Stimulated activated CD4-positive, alpha-beta T cell treated with anti-CD3 and anti-CD28 coated beads, TNF-alpha, amount 100 ng/mL, for 24 hours (primary cell): ENCODE measurements around the gene CCDC73.
A peak's percentile ranks its signal among the peaks of the same experiment; 100 is the strongest.
"Not testable (repeated sequence)": the region's sequence is repeated elsewhere in the genome, so short reads cannot be mapped to it uniquely, and the experiment has no call there.

Source experiments
- DNase-seq, 3 experiments: peaks; one replicate each; pipeline ENCODE4 v3.0.0-alpha.2; 2020; ENCODE audit warnings: low read depth in 3 of 3

The CCDC73 gene

DNA sequence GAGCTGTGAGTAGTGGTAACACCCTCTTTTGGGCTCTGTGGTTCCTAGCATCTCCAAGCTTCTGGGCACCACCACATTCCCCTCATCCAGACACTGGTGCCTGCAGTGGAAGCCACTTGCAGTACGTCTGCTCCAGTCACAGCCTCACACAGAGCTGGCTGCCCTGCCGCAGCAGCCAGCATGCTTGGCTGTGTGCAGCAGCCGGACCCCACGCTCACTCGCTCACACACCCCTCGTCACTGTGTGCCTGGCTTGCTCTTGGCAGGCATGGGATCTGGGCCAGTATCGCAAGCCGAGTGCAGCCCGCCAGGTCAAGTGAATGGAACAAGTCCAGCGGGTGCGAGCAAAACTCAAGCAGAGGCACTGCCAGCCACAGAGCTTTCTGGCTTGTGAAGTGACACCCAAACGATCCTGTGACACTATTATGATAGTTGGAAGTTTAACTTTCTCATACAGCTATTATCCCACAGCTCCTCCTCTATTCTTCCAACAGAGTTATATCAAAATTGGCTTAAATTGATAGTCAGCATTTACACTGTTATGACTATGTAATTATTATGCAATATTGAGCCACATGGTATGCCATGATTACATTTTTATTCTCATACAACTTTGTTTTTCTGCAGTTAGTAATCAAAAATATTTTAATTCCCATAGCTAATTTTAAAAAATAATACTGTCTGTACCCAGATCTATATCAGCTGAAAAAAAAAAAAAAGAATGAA, 89.0 kb downstream of the CCDC73 start:
- DNase-seq = no peak

DNA sequence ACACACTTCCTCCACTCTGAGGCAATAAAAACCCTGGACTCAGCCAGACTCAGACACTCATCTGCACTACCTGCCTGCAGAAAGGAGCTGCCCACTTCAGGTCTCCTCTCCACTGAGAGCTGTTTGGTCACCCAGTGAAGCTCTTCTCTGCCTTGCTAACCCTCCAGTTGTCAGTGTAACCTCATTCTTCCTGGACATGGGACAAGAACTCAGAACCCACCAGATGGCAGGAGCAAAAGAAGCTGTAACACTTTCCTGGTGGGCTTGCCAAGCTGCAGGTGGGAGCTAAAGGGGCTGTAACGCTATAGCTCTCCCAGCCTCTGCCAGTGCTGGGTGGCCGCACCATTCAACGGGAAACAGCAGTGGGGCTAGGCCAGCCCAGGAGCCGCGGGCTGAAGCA, 89.7 kb downstream of the CCDC73 start:
- DNase-seq = no peak

DNA sequence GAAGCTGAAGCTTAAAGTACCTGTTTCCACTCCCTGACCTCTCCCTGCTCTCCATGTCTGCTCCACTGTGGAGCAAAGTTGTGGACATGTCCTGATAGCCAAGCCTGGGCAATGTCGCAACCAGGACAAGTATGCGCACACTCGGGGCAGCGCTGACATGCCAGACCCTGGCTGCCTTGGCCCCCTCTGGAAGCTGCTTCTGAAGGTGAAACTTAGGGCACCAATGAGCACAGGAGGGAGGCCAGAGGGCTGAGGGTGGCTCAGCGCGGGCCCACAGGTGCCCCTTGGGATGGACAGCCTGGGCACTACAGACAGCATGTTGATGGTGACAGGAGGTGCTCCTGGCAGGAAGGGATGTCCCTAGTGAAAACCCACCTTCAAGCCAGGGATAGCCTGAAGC, 90.2 kb downstream of the CCDC73 start:
- DNase-seq = no peak

DNA sequence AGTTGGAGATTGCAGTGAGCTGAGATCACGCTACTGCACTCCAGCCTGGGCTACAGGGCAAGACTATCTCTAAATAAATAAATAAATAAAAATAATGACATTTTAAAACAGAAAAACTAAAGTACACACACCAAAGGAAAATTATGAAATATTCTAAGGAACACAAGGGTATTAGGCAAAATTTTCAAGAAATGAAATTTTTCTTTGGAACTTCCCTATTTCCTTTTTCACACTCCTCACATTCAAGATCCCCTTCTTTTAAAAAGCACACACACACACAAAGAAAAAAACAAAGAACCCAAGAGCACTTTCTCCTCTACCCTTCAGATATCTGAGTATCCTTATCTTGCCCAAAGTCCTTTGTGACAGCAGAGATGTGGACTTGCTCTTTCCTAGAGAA, 92.8 kb downstream of the CCDC73 start:
- DNase-seq = no peak

DNA sequence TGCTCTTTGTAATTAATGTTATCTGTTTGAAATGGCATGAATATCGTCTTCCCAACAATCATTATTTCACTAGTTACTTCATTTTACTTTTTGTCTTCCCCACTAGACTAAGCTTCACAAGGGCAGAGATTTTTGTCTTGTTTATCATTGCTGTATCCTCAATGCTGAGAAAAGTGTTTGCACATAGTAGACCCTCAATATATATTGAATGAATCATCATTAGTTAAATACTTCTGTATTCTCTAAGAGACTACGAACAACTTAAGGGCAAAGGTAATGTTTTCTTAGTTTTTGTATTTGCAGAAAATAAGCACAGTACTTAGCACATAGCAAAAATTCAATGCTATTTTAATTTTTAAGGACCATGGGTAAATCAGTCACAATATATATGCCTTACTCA, 95.9 kb downstream of the CCDC73 start:
- no peak for DNase-seq

DNA sequence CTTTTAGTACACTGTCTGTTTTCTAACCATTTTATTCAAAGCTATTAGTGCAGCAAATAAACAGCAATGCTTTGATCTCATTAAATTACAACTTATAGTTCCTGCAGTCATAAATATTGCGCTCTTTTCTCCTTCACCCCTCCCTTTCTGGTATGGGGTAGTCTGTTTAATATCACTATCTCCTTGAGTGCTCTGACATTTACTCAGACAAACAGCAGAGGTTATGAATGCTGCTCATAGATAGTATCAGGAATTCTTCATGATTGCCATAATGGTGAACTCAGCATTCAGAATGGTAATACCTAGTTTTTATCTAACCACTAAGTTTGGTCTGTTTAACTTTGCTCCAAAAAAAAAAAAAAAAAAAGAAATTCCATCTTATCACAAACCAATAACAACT, 123.4 kb downstream of the CCDC73 start:
- DNase-seq = no peak

DNA sequence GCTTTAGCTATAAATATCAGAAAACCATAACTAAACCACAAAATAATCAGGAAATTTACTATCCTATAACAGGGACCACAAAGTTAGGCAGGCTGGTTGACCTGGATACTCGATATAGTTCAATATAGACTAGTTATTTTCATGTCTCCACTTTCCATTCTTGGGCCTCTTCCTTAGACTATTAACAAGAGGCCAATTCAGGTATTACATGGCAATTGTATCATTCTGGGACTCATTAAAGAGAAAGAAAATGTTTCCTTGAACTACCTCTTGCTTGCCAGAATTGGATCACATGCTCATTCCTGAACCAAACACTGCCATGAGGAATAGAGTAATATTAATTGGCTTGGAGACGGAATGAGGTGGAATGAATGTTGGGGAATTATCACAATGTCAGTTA, 134.8 kb downstream of the CCDC73 start:
- no peak for DNase-seq

DNA sequence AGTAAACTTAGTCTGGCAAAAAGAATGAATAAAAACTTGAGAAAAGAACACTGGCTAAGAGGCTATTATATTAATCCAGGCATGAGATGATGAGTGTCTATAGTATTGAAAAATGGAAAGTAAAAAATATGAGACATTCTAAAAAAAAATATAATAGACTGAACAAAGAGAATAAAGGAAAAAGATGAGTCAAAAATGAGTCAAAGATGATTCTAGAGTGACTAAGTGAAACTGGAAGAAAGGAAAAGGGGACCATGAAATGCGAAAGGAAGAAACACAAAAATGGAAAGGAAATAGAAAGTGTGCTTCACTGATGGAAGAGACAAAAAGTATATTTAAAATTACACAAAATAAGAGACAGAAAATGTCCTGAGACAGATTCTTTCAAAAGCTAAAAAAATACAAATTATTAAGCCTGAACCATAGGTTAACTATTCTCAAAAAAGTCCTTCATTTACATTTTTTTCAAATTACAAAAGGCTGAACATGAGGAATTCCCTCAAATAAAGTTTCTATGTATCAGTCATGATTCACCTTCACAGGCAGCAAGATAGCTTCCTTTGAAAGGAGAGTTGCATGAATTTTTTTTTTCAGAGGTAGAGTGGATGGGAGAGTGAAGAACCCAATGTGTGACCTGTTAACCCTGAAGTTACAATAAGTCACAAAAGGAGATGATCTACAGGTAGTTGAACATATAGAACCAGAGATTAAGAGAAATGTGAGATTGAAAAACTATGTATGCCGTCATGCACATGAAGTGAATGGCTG, 135.6 kb downstream of the CCDC73 start:
- no peak for DNase-seq

DNA sequence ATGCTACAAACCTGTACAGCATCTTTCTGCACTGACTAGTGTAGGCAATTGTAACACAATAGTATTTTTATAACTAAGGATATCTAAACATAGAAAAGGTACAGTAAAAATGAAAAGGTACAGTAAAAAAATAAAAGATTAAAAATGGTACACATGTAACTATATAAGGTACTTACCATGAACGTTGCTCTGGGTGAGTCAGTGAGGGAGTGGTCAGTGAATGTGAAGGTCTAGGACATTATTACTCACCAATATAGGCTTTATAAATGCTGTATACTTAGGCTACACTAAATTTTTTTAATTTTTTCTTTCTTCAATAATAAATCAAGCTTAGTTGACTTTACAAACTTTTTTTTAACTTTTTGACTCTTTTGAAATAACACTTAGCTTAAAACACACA, 150.9 kb downstream of the CCDC73 start:
- no peak for DNase-seq

DNA sequence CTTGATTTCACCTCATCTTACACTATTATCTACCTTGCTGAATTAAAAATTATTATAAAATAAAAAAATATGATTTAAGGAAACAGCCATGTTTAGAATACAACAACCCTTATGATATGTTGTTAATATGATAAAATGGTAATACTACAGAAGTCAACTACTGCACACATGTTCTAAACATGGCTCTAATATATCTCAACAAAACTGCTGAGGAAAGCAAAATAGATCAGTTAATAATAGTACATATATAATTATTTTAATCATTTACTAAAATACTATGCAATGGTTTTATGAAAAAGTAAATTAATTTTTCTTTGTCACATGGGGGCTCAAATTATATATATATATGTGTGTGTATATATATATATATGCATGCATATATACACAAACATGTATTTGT, 153.1 kb downstream of the CCDC73 start:
- no peak for DNase-seq

DNA sequence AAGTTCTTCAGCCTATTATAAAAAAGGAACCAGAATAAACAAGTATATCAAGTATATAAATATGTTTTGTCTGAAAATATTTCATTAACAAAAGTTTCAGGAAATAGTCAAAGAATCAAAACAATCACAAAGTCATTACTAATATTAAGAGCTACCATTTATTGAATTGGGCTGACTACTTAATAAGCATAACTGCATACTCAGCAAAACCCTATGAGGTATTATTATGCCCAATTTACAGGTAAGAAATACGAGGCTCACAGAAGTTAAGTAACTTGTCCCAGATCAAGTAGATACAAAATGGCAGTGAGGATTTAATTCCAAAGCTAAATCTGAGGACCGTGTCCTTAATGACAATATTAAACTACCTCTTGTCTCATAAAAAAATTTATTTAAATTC, 158.6 kb downstream of the CCDC73 start:
- DNase-seq = no peak

DNA sequence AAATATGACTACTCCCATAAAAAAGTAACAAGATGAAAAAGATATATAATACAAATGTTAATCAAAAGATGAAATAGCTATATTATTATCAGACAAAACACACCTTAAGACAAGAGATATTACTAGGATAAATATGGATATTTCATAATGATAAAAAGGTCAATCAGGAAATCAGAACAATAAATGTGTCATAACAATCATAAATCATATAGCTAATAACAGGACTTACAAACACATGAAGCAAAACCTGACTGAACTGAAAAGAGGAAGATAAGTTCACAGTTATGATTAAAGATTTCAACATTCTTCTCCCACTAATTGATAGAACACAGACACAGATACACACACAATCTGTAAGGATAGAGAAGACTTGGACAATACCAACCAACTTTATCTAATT, 163.6 kb downstream of the CCDC73 start:
- DNase-seq = no peak

DNA sequence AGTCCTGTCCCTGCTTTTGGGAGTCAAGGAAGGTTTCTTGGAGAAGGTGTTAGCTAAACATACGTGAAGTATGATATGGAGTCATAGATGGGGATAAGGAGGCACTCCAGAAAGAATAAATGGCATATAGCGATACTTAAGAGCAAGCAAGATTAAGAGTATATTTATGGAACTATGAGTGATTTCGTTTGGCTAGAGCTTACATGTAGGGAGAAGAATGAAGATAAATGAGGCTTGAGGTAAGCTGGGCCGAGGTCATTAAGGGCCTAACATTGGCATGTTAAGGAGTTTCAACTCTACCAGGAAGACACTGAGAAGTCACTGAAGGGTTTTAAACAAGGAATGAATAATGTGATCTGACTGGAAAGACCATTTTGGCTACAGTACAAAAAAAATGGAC, 177.6 kb downstream of the CCDC73 start:
- no peak for DNase-seq

DNA sequence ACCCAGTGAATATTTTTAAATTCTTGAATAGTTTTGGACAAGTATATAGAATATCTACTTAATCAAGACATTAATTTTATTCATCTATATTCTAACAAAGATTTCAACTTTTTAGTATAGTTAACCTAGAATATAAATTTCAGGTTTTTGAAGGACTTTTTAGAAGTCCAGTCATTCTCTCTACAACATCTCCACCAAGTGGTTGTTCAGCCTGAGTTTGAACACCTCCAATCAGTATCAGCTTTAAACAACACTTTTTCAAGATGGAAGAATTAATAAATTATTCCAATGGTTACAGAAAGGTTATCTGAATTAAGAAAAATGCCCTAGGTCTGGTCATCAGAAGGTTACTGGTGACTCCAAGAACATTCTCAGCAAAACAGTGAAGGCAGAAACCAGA, 179.0 kb downstream of the CCDC73 start:
- no peak for DNase-seq

DNA sequence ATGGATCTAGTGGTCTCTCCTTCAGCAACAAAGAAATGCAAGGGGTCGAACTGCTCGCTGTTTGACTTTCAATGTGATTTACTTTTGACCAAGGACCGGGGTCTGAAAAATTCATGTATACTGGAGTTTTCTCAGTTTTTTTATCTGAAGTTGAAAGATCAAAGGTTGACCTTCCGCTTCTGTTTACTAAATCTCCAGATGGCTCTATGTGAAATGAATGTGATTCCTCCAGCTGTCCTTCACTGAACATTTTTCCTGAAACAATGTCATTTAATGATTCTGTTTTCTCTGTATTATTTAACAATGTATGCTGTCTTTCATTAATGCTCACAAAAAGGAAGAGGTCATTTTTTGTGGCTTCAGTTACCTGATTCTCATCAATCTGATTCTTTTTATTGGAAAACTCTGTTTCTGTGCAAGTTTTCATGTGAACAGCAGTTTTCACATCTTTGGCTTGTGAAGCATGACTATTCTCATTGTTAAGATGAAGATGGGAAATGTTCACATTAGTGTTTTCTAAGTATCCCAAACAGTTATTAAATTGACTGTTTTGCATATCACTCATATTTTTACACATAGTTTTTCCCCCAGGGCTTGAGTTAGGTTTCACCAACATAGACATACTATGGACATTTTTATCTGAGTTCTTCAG, 180.8 kb downstream of the CCDC73 start:
- DNase-seq = no peak

DNA sequence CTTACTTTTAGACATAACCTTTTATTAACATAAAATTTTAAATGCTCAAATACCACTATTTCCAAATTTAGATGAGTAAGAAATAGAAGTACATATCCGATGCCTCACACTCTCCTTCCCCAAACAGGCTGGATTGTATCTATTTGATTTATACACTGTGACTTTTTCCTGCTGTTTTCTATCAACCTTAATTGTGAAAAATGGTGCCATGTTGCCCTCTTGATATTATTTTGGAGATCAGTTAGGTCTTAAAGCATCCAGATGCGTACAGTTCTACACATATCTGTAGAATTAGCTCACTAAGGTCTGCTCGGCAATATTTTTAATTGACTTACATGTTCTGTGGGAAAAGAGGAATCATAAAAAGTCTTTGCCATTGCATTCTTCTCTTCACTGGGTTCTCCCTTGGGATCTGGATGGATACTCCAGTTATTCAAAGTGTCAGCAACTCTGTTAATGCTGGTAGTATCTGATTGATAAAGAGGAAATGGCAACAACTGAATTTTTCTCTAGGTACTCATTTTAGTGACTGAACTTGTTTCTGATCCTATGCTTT, 183.6 kb downstream of the CCDC73 start:
- no peak for DNase-seq

DNA sequence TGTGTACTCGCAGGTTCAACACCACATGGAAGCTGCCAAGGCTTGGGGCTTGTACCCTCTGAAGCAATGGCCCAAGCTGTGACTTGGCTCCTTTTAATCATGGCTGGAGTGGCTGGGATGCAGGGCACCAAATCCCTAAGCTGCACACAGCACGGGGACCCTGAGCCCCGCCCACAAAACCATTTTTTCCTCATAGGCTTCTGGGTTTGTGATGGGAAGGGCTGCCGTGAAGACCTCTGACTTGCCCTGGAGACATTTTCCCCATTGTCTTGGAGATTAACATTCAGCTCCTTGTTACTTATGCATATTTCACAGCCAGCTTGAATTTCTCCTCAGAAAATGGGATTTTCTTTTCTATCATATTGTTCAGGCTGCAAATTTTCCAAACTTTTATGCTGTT, 185.6 kb downstream of the CCDC73 start:
- DNase-seq = not testable (repeated sequence)

DNA sequence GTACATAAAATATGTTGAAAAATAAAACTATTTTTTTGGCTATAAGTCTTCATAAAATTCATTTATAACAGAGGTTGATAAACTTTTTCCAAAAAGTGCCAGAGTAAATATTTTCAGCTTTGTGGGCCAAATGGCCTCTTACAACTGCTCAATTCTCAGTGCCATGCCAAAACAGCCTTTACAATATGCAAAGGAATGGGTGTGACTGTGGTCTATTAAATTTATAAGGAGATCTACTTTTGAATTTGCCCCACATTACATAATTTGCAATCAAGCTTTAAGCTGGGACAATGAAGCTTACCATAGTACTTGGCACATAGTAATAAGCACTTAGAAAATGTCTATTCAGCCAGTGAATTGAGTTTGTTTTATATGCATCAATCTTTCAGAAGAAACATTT, 188.2 kb downstream of the CCDC73 start:
- no peak for DNase-seq

DNA sequence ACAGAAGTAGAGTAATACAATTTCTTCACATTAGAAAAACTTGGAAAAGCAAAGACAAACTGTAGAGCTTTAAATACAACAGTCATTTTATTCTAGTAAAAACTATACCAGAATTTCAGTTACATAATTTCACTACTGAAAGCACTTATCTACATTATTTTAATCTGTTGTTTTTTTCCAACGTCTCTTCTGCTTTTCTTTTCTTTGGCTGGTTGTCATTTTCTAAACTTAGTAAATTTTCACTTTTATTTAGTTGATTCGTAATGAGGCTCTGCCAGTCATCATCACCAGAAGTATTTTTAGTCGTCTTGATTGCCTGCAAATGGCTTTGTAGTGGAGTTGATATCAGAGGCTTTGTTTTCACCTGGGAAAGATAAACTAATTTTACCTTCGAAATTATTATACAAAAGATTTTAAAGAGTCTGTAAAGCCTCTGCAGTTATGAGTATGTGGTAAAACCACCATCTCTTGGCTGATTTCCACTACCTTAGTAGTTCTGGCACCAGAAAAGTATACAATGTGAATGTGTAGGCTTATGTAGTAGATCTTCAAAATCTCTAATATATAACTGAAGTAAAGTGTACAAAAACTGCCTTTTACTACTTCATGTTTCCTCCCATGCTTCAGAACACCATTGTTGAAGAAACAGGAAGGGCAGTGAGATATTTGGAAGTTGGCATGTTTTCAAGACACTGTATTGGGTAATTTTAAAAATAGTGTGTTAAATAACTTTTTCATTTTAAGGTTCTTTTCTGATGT, 191.6 kb downstream of the CCDC73 start:
- no peak for DNase-seq

DNA sequence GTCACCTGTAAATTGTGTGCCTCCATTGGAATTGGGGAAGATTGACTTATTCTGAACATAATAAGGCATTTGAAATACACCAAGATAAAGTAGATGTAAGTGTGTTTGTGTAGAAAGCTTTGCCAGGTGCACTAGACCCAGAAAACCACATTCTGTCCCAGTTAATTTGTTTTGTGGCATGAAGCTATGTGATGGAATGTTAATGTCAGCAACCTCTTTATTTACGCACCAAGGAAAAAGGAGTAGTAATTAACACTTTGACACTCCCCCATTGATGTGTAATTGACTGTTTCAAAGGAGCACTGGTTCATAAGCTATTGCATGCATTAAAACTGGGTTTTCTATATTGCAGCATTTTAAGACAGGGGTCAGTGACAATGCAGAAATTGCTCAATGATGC, 196.5 kb downstream of the CCDC73 start:
- no peak for DNase-seq

DNA sequence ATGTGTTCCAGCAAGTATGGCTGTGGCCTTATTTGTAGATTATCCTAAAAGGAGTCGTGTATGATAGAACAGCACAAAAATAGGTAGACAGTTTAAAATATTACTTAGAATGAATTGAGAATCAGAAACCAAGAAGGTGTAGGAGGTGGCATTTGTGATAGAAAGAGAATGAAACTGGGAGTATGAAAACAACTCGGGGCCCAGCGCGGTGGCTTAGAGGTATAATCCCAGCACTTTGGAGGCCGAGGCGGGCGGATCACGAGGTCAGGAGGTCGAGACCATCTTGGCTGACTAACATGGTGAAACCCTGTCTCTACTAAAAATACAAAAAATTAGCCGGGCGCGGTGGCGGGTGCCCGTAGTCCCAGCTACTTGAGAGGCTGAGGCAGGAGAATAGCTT, 198.3 kb downstream of the CCDC73 start:
- DNase-seq = peak in 1 of 3 experiments; percentile 51

DNA sequence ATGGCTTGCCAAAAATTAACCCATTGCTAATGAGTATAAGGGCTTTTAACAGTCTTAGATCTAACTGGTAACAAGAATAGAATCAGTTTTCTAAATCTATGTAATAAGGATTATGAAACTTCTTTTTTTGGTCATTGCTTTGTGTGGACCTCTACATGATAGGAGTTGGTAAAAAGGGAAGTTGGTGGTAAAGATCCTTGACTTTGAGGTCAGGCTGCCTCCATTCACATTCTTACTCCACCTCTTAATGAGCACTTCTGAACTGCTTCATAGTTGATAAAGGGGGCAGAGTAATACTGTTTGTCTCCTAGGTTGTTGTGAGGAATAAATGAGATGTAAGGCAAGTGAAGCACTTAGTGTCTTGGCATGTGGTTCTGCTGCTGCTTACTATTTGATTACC, 200.2 kb downstream of the CCDC73 start:
- DNase-seq = no peak
